SK-N-SH (cell line): ENCODE results near the gene SEC11A. TPM values are rescaled to one million over a fixed set of nuclear protein-coding genes. Genes with fewer than 3 reads are reported as not detected.

Experiments used
- CTCF ChIA-PET: fragments of 300-600, 350-600 bp; formaldehyde crosslinking; extraction: SDS; loops from one replicate; lab custom pipeline; 2021; lab: Yijun Ruan, JAX
- POLR2A ChIA-PET: fragments of 350-600 bp; sonication (Branson Sonifier 250); formaldehyde crosslinking; extraction: SDS; loops from one replicate; lab custom pipeline; 2020; ENCODE audit warnings: antibody characterized with exemption, inconsistent platforms; lab: Yijun Ruan, JAX
- DNase-seq: peaks from one replicate; pipeline ENCODE4 v3.0.0; 2012
- H2AFZ ChIP-seq: fragments of 200-600 bp; sonication (generic); 2 replicates; pipeline ENCODE4 v1.8.1; 2016; ENCODE audit warnings: antibody characterized with exemption, mild to moderate bottlenecking, low read depth
- H3F3A ChIP-seq: fragments of 200-600 bp; sonication (generic); replicated peaks from 2 replicates; pipeline ENCODE3; 2016; ENCODE audit warnings: antibody characterized with exemption, mild to moderate bottlenecking; ENCODE audit not compliant: insufficient read depth
- H3K27ac ChIP-seq, 2 experiments: fragments of 200-500 bp in 1 of 2; fragments of 200-600 bp in 1 of 2; sonication (Bioruptor generic) in 1 of 2; sonication (generic), shearing (Covaris generic) in 1 of 2; 2 replicates each; pipeline versions ENCODE4 v1.5.1 to v1.6.1; 2014 to 2016; ENCODE audit warnings: low read depth in 2 of 2, inconsistent platforms in 1 of 2, low read length in 1 of 2, mild to moderate bottlenecking in 1 of 2, mixed read lengths in 1 of 2
- H3K27me3 ChIP-seq: fragments of 200-600 bp; sonication (generic), shearing (Covaris generic); 2 replicates; pipeline ENCODE4 v1.6.1; 2016; ENCODE audit warnings: mixed run types; ENCODE audit not compliant: insufficient read depth
- H3K36me3 ChIP-seq, 2 experiments: fragments of 200-500 bp in 1 of 2; fragments of 200-600 bp in 1 of 2; sonication (Bioruptor generic) in 1 of 2; sonication (generic) in 1 of 2; replicated peaks in 1 of 2; 2 replicates each; pipeline versions ENCODE3 to v1.5.1; 2014 to 2016; ENCODE audit warnings: low read length in 1 of 2, mild to moderate bottlenecking in 1 of 2; ENCODE audit not compliant: insufficient read depth in 2 of 2, control insufficient read depth in 1 of 2
- H3K4me1 ChIP-seq, 2 experiments: fragments of 200-500 bp in 1 of 2; fragments of 200-600 bp in 1 of 2; sonication (Bioruptor generic) in 1 of 2; sonication (generic), shearing (Covaris generic) in 1 of 2; 2 replicates each; pipeline versions ENCODE4 v1.5.1 to v1.6.1; 2014 to 2016; ENCODE audit warnings: low read depth in 1 of 2, low read length in 1 of 2, mixed run types in 1 of 2; ENCODE audit not compliant: insufficient read depth in 2 of 2, control insufficient read depth in 1 of 2
- H3K4me2 ChIP-seq: fragments of 200-600 bp; sonication (generic), shearing (Covaris generic); 2 replicates; pipeline ENCODE4 v1.6.1; 2017; ENCODE audit warnings: mixed run types
- H3K4me3 ChIP-seq, 2 experiments: fragments of 200-500 bp in 1 of 2; fragments of 200-600 bp in 1 of 2; sonication (Bioruptor generic) in 1 of 2; sonication (generic), shearing (Covaris generic) in 1 of 2; 2 replicates each; pipeline versions ENCODE4 v1.5.1 to v1.8.1; 2014 to 2016; ENCODE audit warnings: low read depth in 2 of 2, inconsistent platforms in 1 of 2, low read length in 1 of 2, mild to moderate bottlenecking in 1 of 2, mixed read lengths in 1 of 2, moderate library complexity in 1 of 2
- H3K79me2 ChIP-seq: fragments of 200-600 bp; sonication (generic); 2 replicates; pipeline ENCODE4 v1.8.1; 2017; ENCODE audit warnings: mild to moderate bottlenecking; ENCODE audit not compliant: insufficient read depth
- H3K9ac ChIP-seq: fragments of 200-600 bp; sonication (generic); 2 replicates; pipeline ENCODE4 v1.6.1; 2017; ENCODE audit warnings: mixed run types
- H3K9me2 ChIP-seq: fragments of 200-600 bp; sonication (generic); 2 replicates; pipeline ENCODE4 v1.6.1; 2017; ENCODE audit warnings: mixed run types
- H3K9me3 ChIP-seq: fragments of 200-600 bp; sonication (generic); 2 replicates; pipeline ENCODE4 v1.6.1; 2017; ENCODE audit warnings: mixed run types, mild to moderate bottlenecking, moderate library complexity
- H4K20me1 ChIP-seq: fragments of 200-600 bp; sonication (generic); 2 replicates; pipeline ENCODE4 v1.6.1; 2017; ENCODE audit warnings: mild to moderate bottlenecking, mixed run types; ENCODE audit not compliant: insufficient read depth
- CHD2 ChIP-seq: fragments of 150-350 bp; IDR thresholded peaks from 2 replicates; pipeline ENCODE4 v1.6.1; 2018; ENCODE audit warnings: low read length; ENCODE audit not compliant: partially characterized antibody
- EP300 ChIP-seq, 2 experiments: IDR thresholded peaks; 2 replicates each; pipeline versions ENCODE4 v1.4.0 to v1.6.1; 2012; ENCODE audit warnings: borderline replicate concordance in 1 of 2, low read depth in 1 of 2, low read length in 1 of 2
- EZH2phosphoT487 ChIP-seq: fragments of 200-600 bp; sonication (generic); IDR thresholded peaks from 2 replicates; pipeline ENCODE4 v1.6.1; 2017; ENCODE audit warnings: low read depth, mixed run types, mild to moderate bottlenecking, antibody characterized with exemption, moderate library complexity, borderline replicate concordance
- FOXJ3 ChIP-seq: sonication (generic); formaldehyde crosslinking; IDR thresholded peaks from 2 replicates; pipeline ENCODE4 v1.5.1; 2020; ENCODE audit warnings: mild to moderate bottlenecking, missing genetic modification reagents
- JUND ChIP-seq: IDR thresholded peaks from 2 replicates; pipeline ENCODE4 v1.4.0; 2012
- MAX ChIP-seq: IDR thresholded peaks from 2 replicates; pipeline ENCODE4 v1.4.0; 2012; ENCODE audit warnings: low read depth
- MXI1 ChIP-seq: IDR thresholded peaks from 2 replicates; pipeline ENCODE4 v1.6.1; 2012; ENCODE audit warnings: mild to moderate bottlenecking, low read depth, low read length, improper control_type of control experiment
- NFIC ChIP-seq: IDR thresholded peaks from 2 replicates; pipeline ENCODE4 v1.4.0; 2012; ENCODE audit warnings: borderline replicate concordance
- PBX3 ChIP-seq: IDR thresholded peaks from 2 replicates; pipeline ENCODE4; 2012
- POLR2AphosphoS5 ChIP-seq: IDR thresholded peaks from 2 replicates; pipeline ENCODE4 v1.6.1; 2012; ENCODE audit warnings: low read depth, low read length
- RAD21 ChIP-seq: IDR thresholded peaks from 2 replicates; pipeline ENCODE4 v1.6.1; 2012; ENCODE audit warnings: mild to moderate bottlenecking, low read length
- RFX5 ChIP-seq: IDR thresholded peaks from 2 replicates; pipeline ENCODE4 v1.6.1; 2012; ENCODE audit warnings: mild to moderate bottlenecking, improper control_type of control experiment, low read length
- RXRA ChIP-seq: IDR thresholded peaks from 2 replicates; pipeline ENCODE4 v1.4.0; 2012; ENCODE audit warnings: low read depth, mild to moderate bottlenecking, borderline replicate concordance
- SIN3A ChIP-seq: IDR thresholded peaks from 2 replicates; pipeline ENCODE4 v1.6.1; 2012; ENCODE audit warnings: low read depth, mild to moderate bottlenecking, low read length, moderate library complexity, borderline replicate concordance
- SMC3 ChIP-seq: IDR thresholded peaks from 2 replicates; pipeline ENCODE4 v1.6.1; 2012; ENCODE audit warnings: low read depth, low read length, improper control_type of control experiment
- TCF12 ChIP-seq: IDR thresholded peaks from 2 replicates; pipeline ENCODE4 v1.4.0; 2012
- TEAD4 ChIP-seq: IDR thresholded peaks from 2 replicates; pipeline ENCODE4 v1.4.0; 2012; ENCODE audit warnings: mild to moderate bottlenecking, borderline replicate concordance; ENCODE audit not compliant: insufficient read depth
- WGBS: methylation state at CpG from one replicate; pipeline ENCODE4 v1.1.6; 2017; ENCODE audit warnings: low lambda C conversion rate; 5-methylcytosine and 5-hydroxymethylcytosine counted together
- polyA plus RNA-seq, 3 experiments: library from polyadenylated mRNA; depleted of rRNA; stranded (reverse); fragments of >200 nt; gene quantifications; 2 replicates each; pipeline ENCODE4 v1.2.3, GENCODE V29; 2012
- TF ChIP-seq, protein P1 (sequence below): IDR thresholded peaks from 2 replicates; pipeline ENCODE4 v1.6.1; 2012; ENCODE audit warnings: mild to moderate bottlenecking, low read depth, low read length, moderate library complexity

The SEC11A gene
- polyA plus RNA-seq, 1 of the 3 experiments (the other 2 are of a cell fraction) = 107 TPM

- peaks cover 0 to 3% of the 10 kb centered on the region in 2 experiments for H3K36me3 ChIP-seq
- H2AFZ ChIP-seq = no peak overlapping the region
- H3K9me3 ChIP-seq = no peaks in the 10 kb centered on the region
- H3K9ac ChIP-seq = 0 out of 2 replicates have a peak overlapping the region, but pooled peaks have one; percentile 7
- peak overlapping the region; percentile 1 to 79; a peak in 1 of 4 replicates for H3K4me3 ChIP-seq
- peaks cover 7 to 21% of the 10 kb centered on the region in 2 experiments; a peak in 3 of 4 replicates for H3K4me1 ChIP-seq
- TF ChIP-seq MAX = no peak
- TF ChIP-seq PBX3 = no peak
- TF ChIP-seq POLR2AphosphoS5 = no peak
- TF ChIP-seq SMC3 = no peak
- TF ChIP-seq, protein P1, sequence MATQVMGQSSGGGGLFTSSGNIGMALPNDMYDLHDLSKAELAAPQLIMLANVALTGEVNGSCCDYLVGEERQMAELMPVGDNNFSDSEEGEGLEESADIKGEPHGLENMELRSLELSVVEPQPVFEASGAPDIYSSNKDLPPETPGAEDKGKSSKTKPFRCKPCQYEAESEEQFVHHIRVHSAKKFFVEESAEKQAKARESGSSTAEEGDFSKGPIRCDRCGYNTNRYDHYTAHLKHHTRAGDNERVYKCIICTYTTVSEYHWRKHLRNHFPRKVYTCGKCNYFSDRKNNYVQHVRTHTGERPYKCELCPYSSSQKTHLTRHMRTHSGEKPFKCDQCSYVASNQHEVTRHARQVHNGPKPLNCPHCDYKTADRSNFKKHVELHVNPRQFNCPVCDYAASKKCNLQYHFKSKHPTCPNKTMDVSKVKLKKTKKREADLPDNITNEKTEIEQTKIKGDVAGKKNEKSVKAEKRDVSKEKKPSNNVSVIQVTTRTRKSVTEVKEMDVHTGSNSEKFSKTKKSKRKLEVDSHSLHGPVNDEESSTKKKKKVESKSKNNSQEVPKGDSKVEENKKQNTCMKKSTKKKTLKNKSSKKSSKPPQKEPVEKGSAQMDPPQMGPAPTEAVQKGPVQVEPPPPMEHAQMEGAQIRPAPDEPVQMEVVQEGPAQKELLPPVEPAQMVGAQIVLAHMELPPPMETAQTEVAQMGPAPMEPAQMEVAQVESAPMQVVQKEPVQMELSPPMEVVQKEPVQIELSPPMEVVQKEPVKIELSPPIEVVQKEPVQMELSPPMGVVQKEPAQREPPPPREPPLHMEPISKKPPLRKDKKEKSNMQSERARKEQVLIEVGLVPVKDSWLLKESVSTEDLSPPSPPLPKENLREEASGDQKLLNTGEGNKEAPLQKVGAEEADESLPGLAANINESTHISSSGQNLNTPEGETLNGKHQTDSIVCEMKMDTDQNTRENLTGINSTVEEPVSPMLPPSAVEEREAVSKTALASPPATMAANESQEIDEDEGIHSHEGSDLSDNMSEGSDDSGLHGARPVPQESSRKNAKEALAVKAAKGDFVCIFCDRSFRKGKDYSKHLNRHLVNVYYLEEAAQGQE = no peak
- TF ChIP-seq JUND = no peak
- CTCF ChIA-PET = interaction anchor here (1.0 to 2.5 kb wide), 2 partner anchors 34 to 294 kb away, joined by 3 to 10 read pairs; partner anchors contain the start of gene SEC11A
- peaks cover 15% of the 10 kb centered on the region for H3F3A ChIP-seq
- H3K27me3 ChIP-seq = no peaks in the 10 kb centered on the region
- H3K4me2 ChIP-seq = peak overlapping the region; percentile 90
- H3K79me2 ChIP-seq = peaks cover 87% of the 10 kb centered on the region
- no peak for DNase-seq
- POLR2A ChIA-PET = no interaction called here
- H3K27ac ChIP-seq = peak overlapping the region; percentile 20 to 35; a peak in 2 of 4 replicates
- 56% methylated on average over 2 of the region's 2 CpGs for WGBS
- peaks cover 63% of the 10 kb centered on the region for H4K20me1 ChIP-seq
- H3K9me2 ChIP-seq = no peaks in the 10 kb centered on the region
Measured at GRCh38 chr15:84750583-84751092, 34.7 kb upstream of the SEC11A start.

DNA sequence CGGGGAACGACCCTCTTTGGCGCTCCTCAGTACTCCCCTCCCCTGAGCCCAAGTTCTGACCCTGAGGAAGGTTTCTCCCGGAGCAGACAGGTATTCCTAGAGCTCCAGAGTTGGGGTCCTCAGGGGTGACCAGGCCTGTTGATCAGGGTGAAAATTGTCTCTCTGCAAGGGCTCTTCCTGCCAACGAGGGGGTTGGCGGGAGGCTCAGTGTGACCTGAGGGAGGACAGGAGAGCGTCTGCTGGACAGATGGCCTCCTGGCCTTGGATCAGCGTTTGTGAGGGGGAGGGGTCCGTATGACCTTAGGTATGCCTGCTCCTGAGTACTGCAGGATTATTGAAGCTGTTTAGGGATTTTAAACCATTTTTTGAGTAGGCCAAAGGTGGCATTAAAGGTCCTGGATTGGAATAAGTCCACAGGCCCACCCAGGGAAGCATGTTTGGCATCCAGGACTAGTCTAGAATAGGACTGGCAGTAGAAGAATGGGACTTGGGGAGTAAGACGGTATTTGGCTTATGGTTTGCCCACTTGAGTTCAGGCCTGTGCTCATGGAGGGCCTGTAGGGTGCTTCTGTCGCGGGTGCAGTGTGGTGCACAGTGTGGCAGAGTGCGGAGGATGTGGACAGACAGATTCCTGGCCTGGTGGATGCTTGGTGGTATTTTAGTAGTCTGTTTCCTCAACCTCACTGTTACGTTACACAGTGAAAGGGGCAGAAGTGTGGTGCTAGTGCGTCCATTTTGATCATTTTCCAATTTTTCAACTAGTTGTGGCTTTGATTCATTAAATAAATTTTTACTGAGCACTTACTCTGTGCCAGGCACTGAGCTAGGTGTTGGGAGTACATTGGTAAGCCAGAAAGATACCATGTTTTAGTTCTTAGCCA lies 33.4 kb upstream of the SEC11A start:
- Histone ChIP-seq H3F3A (peaks cover 15% of the 10 kb centered on the region), H3K4me3 (peak overlapping the region; percentile 79 to 90), H3K27me3 (no peaks in the 10 kb centered on the region), H3K27ac (peak overlapping the region; percentile 82 to 95), H3K4me1 (peaks cover 7 to 21% of the 10 kb centered on the region in 2 experiments; a peak in 3 of 4 replicates), H3K9ac (peak overlapping the region; percentile 88), H3K9me3 (no peaks in the 10 kb centered on the region)
- DNase-seq = peak; percentile 78
- POLR2A ChIA-PET = interaction anchor here (0.8 to 1.2 kb wide), 6 partner anchors 33 to 295 kb away, joined by 3 to 4 read pairs (median 4); partner anchors contain the start of genes NMB and SEC11A
- 27% methylated on average over 11 of the region's 15 CpGs for WGBS
- TF ChIP-seq NFIC (no peak), FOXJ3 (CRISPR knock-in tag) (no peak), PBX3 (no peak), EP300 (IDR thresholded peaks at IDR 0.05; ENCODE audit: borderline replicate concordance in 1 of 2, low read depth in 1 of 2, low read length in 1 of 2) (0 out of 4 replicates have a peak, but pooled peaks of 1 of the 2 experiments have one; percentile 13), EZH2phosphoT487 (no peak), SIN3A (no peak), RXRA (no peak), MXI1 (peak; percentile 64; the same call in 1 of the 2 replicates), CHD2 (peak; percentile 82), RFX5 (no peak), RAD21 (no peak), TCF12 (no peak), TEAD4 (no peak)
- TF ChIP-seq, all 33 proteins: peak for 3
- Histone ChIP-seq H3K9me2 (no peaks in the 10 kb centered on the region), H2AFZ (no peak overlapping the region), H3K36me3 (peaks cover 0 to under 1% of the 10 kb centered on the region in 2 experiments), H3K4me2 (peak overlapping the region; percentile 90), H4K20me1 (peaks cover 50% of the 10 kb centered on the region), H3K79me2 (peaks cover 74% of the 10 kb centered on the region)
- CTCF ChIA-PET = interaction anchor here (0.9 to 2.5 kb wide), 9 partner anchors 15 to 179 kb away, joined by 3 to 10 read pairs (median 5); partner anchors contain the start of gene SEC11A
